Fibroblast of mammary gland (primary cell): ENCODE results near the gene TLR4.

Source experiments
- DNase-seq: peaks from one replicate; pipeline ENCODE4 v3.0.0-alpha.2; 2010; ENCODE audit warnings: low read depth
- H3K4me3 ChIP-seq: 2 replicates; pipeline ENCODE4 v1.5.1; 2011; ENCODE audit warnings: low read depth, mild to moderate bottlenecking, low read length, moderate library complexity; ENCODE audit not compliant: control insufficient read depth
- CTCF ChIP-seq: conservative IDR thresholded peaks from 2 replicates; pipeline ENCODE4 v1.5.1; 2011; ENCODE audit warnings: low read depth, low read length, inconsistent platforms; ENCODE audit not compliant: control insufficient read depth, insufficient read depth

Gene TLR4

GRCh38 chr9:117707561-117707960 is 3.4 kb downstream of the TLR4 start:
- DNase-seq, result peak; percentile 31
- no peak for TF ChIP-seq CTCF
- no peak overlapping the region for H3K4me3 ChIP-seq

GRCh38 chr9:117709936-117710335 is 5.7 kb downstream of the TLR4 start:
- no peak overlapping the region for H3K4me3 ChIP-seq

DNA sequence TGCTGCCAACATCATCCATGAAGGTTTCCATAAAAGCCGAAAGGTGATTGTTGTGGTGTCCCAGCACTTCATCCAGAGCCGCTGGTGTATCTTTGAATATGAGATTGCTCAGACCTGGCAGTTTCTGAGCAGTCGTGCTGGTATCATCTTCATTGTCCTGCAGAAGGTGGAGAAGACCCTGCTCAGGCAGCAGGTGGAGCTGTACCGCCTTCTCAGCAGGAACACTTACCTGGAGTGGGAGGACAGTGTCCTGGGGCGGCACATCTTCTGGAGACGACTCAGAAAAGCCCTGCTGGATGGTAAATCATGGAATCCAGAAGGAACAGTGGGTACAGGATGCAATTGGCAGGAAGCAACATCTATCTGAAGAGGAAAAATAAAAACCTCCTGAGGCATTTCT is 10.1 kb downstream of the TLR4 start:
- no peak for DNase-seq
- TF ChIP-seq CTCF, result no peak
- H3K4me3 ChIP-seq, result no peak overlapping the region

More at GRCh38 chr9:117709936-117710335, 5.7 kb downstream of the TLR4 start:
- no peak for TF ChIP-seq CTCF
- no peak for DNase-seq

- H3K4me3 ChIP-seq, result no peak overlapping the region
- no peak for TF ChIP-seq CTCF
- peak; percentile 8 for DNase-seq
These were observed 11.3 kb downstream of the TLR4 start for GRCh38 chr9:117715411-117715989.

GRCh38 chr9:117718085-117718484 is 13.9 kb downstream of the TLR4 start:
- no peak overlapping the region for H3K4me3 ChIP-seq
- peak; percentile 50 for DNase-seq
- no peak for TF ChIP-seq CTCF

DNA sequence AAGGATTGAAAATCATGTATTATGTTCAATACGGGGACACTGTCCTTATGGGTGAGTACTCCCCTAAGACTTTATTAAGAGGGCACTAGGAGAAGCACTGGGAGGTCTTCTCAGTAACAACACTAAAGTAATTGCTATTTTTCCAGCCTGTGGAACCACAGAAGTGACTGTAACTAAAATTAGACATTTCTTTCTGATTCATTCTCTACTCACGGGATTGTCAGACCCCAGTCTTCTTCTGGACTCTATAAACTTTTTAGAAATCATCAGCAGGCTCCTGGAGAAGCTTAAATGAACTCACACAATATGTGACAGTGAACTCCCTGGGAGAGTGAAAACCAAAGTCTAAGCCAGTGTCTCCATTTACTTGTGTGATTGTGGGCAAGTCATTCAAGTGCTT is 14.5 kb downstream of the TLR4 start:
- peak; percentile 25 for DNase-seq
- no peak for TF ChIP-seq CTCF

More for the DNA sequence above, 14.5 kb downstream of the TLR4 start:
- H3K4me3 ChIP-seq, result no peak overlapping the region
